ENCODE measurements around the gene BEGAIN.

BEGAIN gene

GRCh38 chr14:100549834-100550625, 37.2 kb downstream of the BEGAIN start:
- no peaks in the 10 kb centered on the region for H3K36me3 ChIP-seq (ENCODE audit: control insufficient read depth, insufficient read depth, low read length)
- H3K4me3 ChIP-seq (ENCODE audit: insufficient read depth, low read depth, low read length, poor library complexity, severe bottlenecking): no peak overlapping the region
- H3K4me1 ChIP-seq (ENCODE audit: control insufficient read depth, insufficient read depth, low read length, poor library complexity, severe bottlenecking): peaks cover 29% of the 10 kb centered on the region
- H3K27me3 ChIP-seq (replicated peaks; ENCODE audit: control insufficient read depth, insufficient read depth, low read length, poor library complexity, severe bottlenecking): no peaks in the 10 kb centered on the region
- no peak for DNase-seq
- H3K9me3 ChIP-seq (ENCODE audit: control insufficient read depth, low read length): no peaks in the 10 kb centered on the region
- H3K27ac ChIP-seq (ENCODE audit: insufficient read depth, low read length, poor library complexity, severe bottlenecking): no peak overlapping the region

- Histone ChIP-seq H3K4me1 (ENCODE audit: control insufficient read depth, insufficient read depth, low read length, poor library complexity, severe bottlenecking) (peaks cover 29% of the 10 kb centered on the region), H3K9me3 (ENCODE audit: control insufficient read depth, low read length) (no peaks in the 10 kb centered on the region), H3K36me3 (ENCODE audit: control insufficient read depth, insufficient read depth, low read length) (no peaks in the 10 kb centered on the region), H3K27me3 (replicated peaks; ENCODE audit: control insufficient read depth, insufficient read depth, low read length, poor library complexity, severe bottlenecking) (no peaks in the 10 kb centered on the region), H3K4me3 (ENCODE audit: insufficient read depth, low read depth, low read length, poor library complexity, severe bottlenecking) (no peak overlapping the region), H3K27ac (ENCODE audit: insufficient read depth, low read length, poor library complexity, severe bottlenecking) (no peak overlapping the region)
- no peak for DNase-seq
Measured at GRCh38 chr14:100548939-100549338, 38.3 kb downstream of the BEGAIN start.

DNA sequence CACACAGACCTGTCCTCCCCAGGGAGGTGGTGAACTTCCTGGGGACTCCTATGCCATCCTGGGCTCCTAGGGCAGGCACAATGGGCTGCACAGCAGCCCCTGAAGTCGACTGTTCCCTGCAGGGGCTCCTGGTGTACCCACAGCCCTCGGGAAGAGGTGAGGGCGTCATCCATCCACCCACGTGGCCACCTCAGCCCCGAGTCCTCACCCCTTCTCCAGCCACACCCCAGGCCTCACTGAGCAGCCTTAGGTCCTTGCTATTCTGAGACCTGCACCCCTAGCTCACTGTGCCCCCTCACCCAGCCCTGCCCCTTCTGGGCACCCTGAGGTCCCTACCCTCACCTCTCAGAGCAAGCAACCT, 38.9 kb downstream of the BEGAIN start:
- Histone ChIP-seq H3K9me3 (ENCODE audit: control insufficient read depth, low read length) (no peaks in the 10 kb centered on the region), H3K27me3 (replicated peaks; ENCODE audit: control insufficient read depth, insufficient read depth, low read length, poor library complexity, severe bottlenecking) (no peaks in the 10 kb centered on the region), H3K36me3 (ENCODE audit: control insufficient read depth, insufficient read depth, low read length) (no peaks in the 10 kb centered on the region), H3K27ac (ENCODE audit: insufficient read depth, low read length, poor library complexity, severe bottlenecking) (peak overlapping the region; percentile 63), H3K4me3 (ENCODE audit: insufficient read depth, low read depth, low read length, poor library complexity, severe bottlenecking) (no peak overlapping the region), H3K4me1 (ENCODE audit: control insufficient read depth, insufficient read depth, low read length, poor library complexity, severe bottlenecking) (peaks cover 29% of the 10 kb centered on the region)
- no peak for DNase-seq

DNA sequence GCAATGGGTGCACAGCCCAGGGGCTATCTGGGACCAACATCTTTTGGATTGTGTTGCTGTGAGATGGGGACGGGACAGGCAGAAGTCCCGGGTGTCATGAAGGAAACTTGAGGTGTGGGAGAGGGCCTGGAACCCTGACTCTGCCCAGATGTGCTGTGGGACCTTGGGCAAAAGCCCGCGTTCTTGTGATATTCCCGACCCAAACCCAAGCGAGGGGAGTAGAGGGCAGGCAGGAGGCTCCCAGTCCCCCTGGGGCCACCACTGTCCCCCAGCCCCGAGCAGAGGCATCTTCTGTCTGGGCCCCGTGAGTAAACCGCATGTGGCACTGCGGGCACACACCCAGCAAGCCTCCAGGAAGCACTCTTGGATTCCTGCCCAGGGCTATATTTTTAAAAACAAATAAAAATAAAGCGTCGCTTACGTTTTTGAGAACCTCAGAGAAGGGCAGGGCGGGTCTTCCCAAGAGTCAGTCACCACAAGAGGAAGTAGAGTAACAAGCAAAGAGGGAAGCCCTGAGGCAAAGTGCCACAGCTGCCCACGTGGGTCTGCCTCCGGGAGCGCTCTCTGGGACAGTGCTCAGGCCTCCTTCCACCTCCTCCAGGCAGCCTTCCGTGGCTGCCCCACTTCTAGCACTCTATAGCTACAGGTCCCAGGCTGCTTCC, 39.5 kb downstream of the BEGAIN start:
- Histone ChIP-seq H3K4me3 (ENCODE audit: insufficient read depth, low read depth, low read length, poor library complexity, severe bottlenecking) (no peak overlapping the region), H3K27ac (ENCODE audit: insufficient read depth, low read length, poor library complexity, severe bottlenecking) (peak overlapping the region; percentile 63), H3K4me1 (ENCODE audit: control insufficient read depth, insufficient read depth, low read length, poor library complexity, severe bottlenecking) (peaks cover 29% of the 10 kb centered on the region), H3K9me3 (ENCODE audit: control insufficient read depth, low read length) (no peaks in the 10 kb centered on the region), H3K36me3 (ENCODE audit: control insufficient read depth, insufficient read depth, low read length) (no peaks in the 10 kb centered on the region), H3K27me3 (replicated peaks; ENCODE audit: control insufficient read depth, insufficient read depth, low read length, poor library complexity, severe bottlenecking) (no peaks in the 10 kb centered on the region)
- DNase-seq: peak; percentile 21 to 63 (median 47)

- DNase-seq: peak in 1 of 3 donors; percentile 37
- no peaks in the 10 kb centered on the region for H3K9me3 ChIP-seq (ENCODE audit: control insufficient read depth, low read length)
- peaks cover 29% of the 10 kb centered on the region for H3K4me1 ChIP-seq (ENCODE audit: control insufficient read depth, insufficient read depth, low read length, poor library complexity, severe bottlenecking)
- H3K4me3 ChIP-seq (ENCODE audit: insufficient read depth, low read depth, low read length, poor library complexity, severe bottlenecking): no peak overlapping the region
- H3K27me3 ChIP-seq (replicated peaks; ENCODE audit: control insufficient read depth, insufficient read depth, low read length, poor library complexity, severe bottlenecking): no peaks in the 10 kb centered on the region
- H3K27ac ChIP-seq (ENCODE audit: insufficient read depth, low read length, poor library complexity, severe bottlenecking): no peak overlapping the region
- no peaks in the 10 kb centered on the region for H3K36me3 ChIP-seq (ENCODE audit: control insufficient read depth, insufficient read depth, low read length)
Measured at GRCh38 chr14:100546051-100546443, 41.2 kb downstream of the BEGAIN start.

GRCh38 chr14:100545359-100545758, 41.9 kb downstream of the BEGAIN start:
- no peak for DNase-seq
- H3K27ac ChIP-seq (ENCODE audit: insufficient read depth, low read length, poor library complexity, severe bottlenecking): no peak overlapping the region
- peaks cover 29% of the 10 kb centered on the region for H3K4me1 ChIP-seq (ENCODE audit: control insufficient read depth, insufficient read depth, low read length, poor library complexity, severe bottlenecking)
- H3K27me3 ChIP-seq (replicated peaks; ENCODE audit: control insufficient read depth, insufficient read depth, low read length, poor library complexity, severe bottlenecking): no peaks in the 10 kb centered on the region
- no peaks in the 10 kb centered on the region for H3K36me3 ChIP-seq (ENCODE audit: control insufficient read depth, insufficient read depth, low read length)
- H3K4me3 ChIP-seq (ENCODE audit: insufficient read depth, low read depth, low read length, poor library complexity, severe bottlenecking): no peak overlapping the region
- no peaks in the 10 kb centered on the region for H3K9me3 ChIP-seq (ENCODE audit: control insufficient read depth, low read length)

DNA sequence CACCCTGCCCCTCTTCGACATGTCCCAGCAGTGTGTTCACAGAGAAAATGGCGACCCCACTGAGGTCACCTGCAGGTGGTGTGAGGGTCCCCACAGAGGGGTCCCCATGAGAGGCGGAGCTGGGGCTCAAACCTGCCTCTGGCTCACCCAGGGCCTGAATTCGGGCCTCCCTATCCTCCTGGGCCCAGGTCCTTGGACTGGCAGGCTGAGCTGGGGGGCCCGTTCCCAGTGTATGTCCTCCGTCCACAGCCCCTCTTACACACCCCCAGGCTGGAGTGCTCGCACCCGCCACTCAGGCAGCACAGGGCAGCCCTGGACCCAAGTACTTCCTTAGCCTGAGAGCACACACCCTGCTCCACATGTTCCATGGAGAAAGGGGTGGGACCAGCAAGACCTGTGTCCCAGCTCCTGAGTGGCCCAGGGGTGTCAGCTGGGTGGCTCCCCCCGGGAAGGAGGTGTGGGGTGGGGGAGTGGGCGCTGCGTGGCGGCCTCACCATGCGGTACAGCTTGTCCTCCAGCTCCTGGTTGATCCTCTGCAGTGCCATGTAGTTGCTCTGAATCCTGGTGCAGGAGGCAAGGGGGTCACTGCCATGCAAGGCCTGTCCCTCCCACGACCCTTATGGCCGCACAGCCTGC, 42.6 kb downstream of the BEGAIN start:
- no peaks in the 10 kb centered on the region for H3K36me3 ChIP-seq (ENCODE audit: control insufficient read depth, insufficient read depth, low read length)
- H3K4me3 ChIP-seq (ENCODE audit: insufficient read depth, low read depth, low read length, poor library complexity, severe bottlenecking): no peak overlapping the region
- no peaks in the 10 kb centered on the region for H3K27me3 ChIP-seq (replicated peaks; ENCODE audit: control insufficient read depth, insufficient read depth, low read length, poor library complexity, severe bottlenecking)
- no peak overlapping the region for H3K27ac ChIP-seq (ENCODE audit: insufficient read depth, low read length, poor library complexity, severe bottlenecking)
- no peaks in the 10 kb centered on the region for H3K9me3 ChIP-seq (ENCODE audit: control insufficient read depth, low read length)
- DNase-seq: no peak
- H3K4me1 ChIP-seq (ENCODE audit: control insufficient read depth, insufficient read depth, low read length, poor library complexity, severe bottlenecking): peaks cover 29% of the 10 kb centered on the region

DNA sequence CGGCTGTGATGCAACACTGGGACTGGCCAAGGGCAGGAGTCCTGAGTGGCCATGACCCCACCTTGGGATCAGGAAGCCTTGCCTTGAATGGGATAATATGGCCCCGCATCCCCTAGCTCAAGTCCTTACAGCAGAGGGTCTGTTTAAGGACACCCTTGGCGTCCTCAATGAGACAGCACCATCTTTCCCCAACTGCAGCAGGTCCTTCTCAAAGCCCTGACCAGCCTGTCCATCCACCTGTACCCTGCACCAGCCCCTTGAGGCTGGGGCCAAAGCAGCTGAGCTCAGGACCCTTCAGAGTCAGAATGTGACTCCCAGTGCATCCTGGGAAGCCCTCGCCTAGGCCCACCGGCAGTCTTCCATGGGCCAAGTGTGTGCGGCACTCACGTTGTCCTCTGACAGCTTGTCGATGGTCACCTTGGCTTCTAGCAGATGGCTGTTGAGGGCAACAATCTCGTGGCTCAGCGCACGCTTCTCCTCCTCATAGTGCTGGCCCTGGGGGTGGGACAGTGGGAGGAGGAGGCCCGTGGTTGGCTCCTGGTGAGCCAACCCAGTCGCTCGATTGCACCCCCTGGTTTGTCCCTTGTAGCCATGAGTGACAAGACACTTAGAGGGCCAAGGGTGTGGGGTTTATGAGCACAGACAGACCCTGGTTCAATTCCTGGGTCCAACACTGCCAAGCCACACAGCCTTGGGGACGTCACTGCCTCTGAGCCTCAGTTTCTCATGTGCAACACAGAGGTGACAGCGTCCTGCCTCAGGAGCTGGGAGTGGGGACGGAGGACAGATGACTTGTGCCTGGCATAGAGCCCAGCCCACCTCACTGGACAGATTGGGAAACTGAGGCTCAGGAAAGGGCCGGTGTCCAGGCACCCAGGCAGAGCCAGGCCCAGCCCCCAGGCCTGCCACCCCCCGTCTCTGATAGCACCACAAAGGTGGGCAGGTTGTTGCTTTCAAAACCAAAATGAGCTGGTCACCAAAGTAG, 43.5 kb downstream of the BEGAIN start:
- Histone ChIP-seq H3K9me3 (ENCODE audit: control insufficient read depth, low read length) (no peaks in the 10 kb centered on the region), H3K4me3 (ENCODE audit: insufficient read depth, low read depth, low read length, poor library complexity, severe bottlenecking) (no peak overlapping the region), H3K27me3 (replicated peaks; ENCODE audit: control insufficient read depth, insufficient read depth, low read length, poor library complexity, severe bottlenecking) (no peaks in the 10 kb centered on the region), H3K4me1 (ENCODE audit: control insufficient read depth, insufficient read depth, low read length, poor library complexity, severe bottlenecking) (peaks cover 23% of the 10 kb centered on the region), H3K36me3 (ENCODE audit: control insufficient read depth, insufficient read depth, low read length) (no peaks in the 10 kb centered on the region), H3K27ac (ENCODE audit: insufficient read depth, low read length, poor library complexity, severe bottlenecking) (no peak overlapping the region)
- no peak for DNase-seq

- no peaks in the 10 kb centered on the region for H3K9me3 ChIP-seq (ENCODE audit: control insufficient read depth, low read length)
- H3K4me1 ChIP-seq (ENCODE audit: control insufficient read depth, insufficient read depth, low read length, poor library complexity, severe bottlenecking): peaks cover 13% of the 10 kb centered on the region
- no peaks in the 10 kb centered on the region for H3K27me3 ChIP-seq (replicated peaks; ENCODE audit: control insufficient read depth, insufficient read depth, low read length, poor library complexity, severe bottlenecking)
- no peak overlapping the region for H3K4me3 ChIP-seq (ENCODE audit: insufficient read depth, low read depth, low read length, poor library complexity, severe bottlenecking)
- no peak overlapping the region for H3K27ac ChIP-seq (ENCODE audit: insufficient read depth, low read length, poor library complexity, severe bottlenecking)
- H3K36me3 ChIP-seq (ENCODE audit: control insufficient read depth, insufficient read depth, low read length): no peaks in the 10 kb centered on the region
- no peak for DNase-seq
Measured at GRCh38 chr14:100542619-100543205, 44.5 kb downstream of the BEGAIN start.

All from effector memory CD4-positive, alpha-beta T cell (primary cell).